ENCODE data around the gene ETS2. TPM values are rescaled to one million over a fixed set of nuclear protein-coding genes. Genes with fewer than 3 reads are reported as not detected.

ETS2 gene
- total and polyA plus RNA-seq, 9 donors: 35.8 to 152 (median 79.6) TPM

DNA sequence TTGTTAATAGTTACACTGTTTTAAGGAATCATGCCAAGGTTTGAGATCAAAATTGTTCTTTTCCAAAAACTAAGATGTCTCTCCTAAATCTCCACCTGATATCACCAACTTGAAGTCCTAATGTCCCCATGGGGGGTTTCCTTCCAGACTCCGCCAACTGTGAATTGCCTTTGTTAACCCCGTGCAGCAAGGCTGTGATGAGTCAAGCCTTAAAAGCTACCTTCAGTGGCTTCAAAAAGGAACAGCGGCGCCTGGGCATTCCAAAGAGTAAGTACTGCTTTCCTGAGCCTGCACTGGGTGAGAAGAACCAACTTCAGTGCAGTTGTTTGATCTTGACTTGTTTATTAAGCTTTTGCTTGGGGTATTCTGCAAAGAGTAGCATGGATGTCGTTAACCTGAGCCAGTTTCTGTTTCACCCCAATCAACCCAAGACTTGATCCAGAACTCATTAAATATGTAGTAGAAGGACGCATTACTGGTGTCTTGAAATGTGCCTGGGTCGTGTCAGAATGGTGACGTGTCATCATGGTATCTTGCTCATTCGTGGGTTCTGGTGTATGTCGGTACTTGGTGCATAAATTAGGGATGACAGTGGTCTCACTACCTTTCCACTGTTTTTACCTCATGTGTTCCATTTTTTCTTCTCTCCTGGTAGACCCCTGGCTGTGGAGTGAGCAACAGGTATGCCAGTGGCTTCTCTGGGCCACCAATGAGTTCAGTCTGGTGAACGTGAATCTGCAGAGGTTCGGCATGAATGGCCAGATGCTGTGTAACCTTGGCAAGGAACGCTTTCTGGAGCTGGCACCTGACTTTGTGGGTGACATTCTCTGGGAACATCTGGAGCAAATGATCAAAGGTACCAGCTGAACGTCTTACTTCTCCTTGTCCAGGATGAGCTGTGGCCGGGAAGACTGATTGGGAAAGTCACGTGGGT, 8.7 kb downstream of the ETS2 start:
- Histone ChIP-seq H3K4me3 (no peak overlapping the region), H3K27ac (no peak overlapping the region), H3K4me1 (ENCODE audit: insufficient read depth) (peaks cover 2% of the 10 kb centered on the region), H3K9me3 (no peaks in the 10 kb centered on the region), H3K27me3 (no peaks in the 10 kb centered on the region), H3K36me3 (no peaks in the 10 kb centered on the region)
- DNase-seq: no peak
- 88 to 92% (median 91%) methylated on average over 16 of the region's 16 CpGs for WGBS, 3 donors
- TF ChIP-seq EP300 (IDR thresholded peaks at IDR 0.05) (no peak), POLR2A (IDR thresholded peaks at IDR 0.05) (no peak)
- TF ChIP-seq, protein P1, sequence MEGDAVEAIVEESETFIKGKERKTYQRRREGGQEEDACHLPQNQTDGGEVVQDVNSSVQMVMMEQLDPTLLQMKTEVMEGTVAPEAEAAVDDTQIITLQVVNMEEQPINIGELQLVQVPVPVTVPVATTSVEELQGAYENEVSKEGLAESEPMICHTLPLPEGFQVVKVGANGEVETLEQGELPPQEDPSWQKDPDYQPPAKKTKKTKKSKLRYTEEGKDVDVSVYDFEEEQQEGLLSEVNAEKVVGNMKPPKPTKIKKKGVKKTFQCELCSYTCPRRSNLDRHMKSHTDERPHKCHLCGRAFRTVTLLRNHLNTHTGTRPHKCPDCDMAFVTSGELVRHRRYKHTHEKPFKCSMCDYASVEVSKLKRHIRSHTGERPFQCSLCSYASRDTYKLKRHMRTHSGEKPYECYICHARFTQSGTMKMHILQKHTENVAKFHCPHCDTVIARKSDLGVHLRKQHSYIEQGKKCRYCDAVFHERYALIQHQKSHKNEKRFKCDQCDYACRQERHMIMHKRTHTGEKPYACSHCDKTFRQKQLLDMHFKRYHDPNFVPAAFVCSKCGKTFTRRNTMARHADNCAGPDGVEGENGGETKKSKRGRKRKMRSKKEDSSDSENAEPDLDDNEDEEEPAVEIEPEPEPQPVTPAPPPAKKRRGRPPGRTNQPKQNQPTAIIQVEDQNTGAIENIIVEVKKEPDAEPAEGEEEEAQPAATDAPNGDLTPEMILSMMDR (IDR thresholded peaks at IDR 0.05): no peak
- intact Hi-C loops (cut with DNase I): no loop called here

DNA sequence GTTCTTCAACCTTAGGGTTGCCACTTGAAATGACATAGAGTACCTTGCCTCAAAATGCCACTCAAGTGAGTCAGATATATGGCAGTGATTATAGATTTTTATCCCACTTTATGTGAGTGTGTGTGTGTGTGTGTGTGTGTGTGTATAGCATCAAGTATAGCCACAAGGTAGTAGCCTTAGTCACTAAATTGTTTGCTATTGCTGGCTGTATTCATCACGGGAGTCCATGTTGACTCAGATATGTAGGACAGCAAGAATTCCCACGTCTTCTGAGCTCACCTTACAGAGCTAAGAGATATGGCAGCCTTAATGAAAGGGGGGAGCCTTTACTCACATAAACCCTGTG, 9.3 kb downstream of the ETS2 start:
- intact Hi-C loops (cut with DNase I): no loop called here
- TF ChIP-seq, protein P1 (IDR thresholded peaks at IDR 0.05): no peak
- TF ChIP-seq POLR2A (IDR thresholded peaks at IDR 0.05): no peak
- no peak for TF ChIP-seq EP300 (IDR thresholded peaks at IDR 0.05)
- no peaks in the 10 kb centered on the region for H3K27me3 ChIP-seq
- no peaks in the 10 kb centered on the region for H3K4me1 ChIP-seq (ENCODE audit: insufficient read depth)
- H3K27ac ChIP-seq: no peak overlapping the region
- H3K4me3 ChIP-seq: no peak overlapping the region
- no peaks in the 10 kb centered on the region for H3K36me3 ChIP-seq
- 88 to 93% (median 92%) methylated on average over 2 of the region's 2 CpGs for WGBS, 3 donors
- H3K9me3 ChIP-seq: no peaks in the 10 kb centered on the region
- no peak for DNase-seq

DNA sequence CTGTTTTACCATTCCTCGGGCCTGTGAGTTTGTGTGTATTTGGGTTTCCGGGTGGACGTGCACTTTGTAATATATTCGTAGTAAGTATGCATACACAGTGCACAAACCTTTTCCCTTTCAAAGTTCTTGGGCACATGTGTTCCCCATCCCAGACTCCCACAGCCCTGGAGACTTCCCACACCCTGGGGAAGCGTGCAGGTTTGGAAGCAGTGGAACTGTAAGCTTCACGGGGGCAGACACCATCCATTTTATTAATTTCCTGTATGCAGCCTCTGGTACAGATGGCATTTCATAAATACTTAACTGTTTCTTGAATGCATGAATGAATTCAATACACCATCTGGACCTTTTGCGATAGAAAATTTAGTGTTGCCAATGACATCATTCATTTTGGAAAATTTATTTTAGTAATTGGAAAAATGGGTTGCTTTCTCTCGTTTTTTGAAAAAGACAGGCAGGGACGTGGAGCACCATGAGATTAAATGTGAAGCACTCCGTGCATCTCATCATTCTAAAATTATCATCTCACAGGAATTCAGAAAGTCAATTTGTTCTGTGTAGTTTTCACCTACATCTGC, 10.8 kb downstream of the ETS2 start:
- 87 to 91% (median 88%) methylated on average over 10 of the region's 10 CpGs for WGBS, 3 donors
- H3K36me3 ChIP-seq: no peaks in the 10 kb centered on the region
- H3K9me3 ChIP-seq: no peaks in the 10 kb centered on the region
- no peak for DNase-seq
- no peak overlapping the region for H3K27ac ChIP-seq
- intact Hi-C loops (cut with DNase I): no loop called here
- no peak overlapping the region for H3K4me3 ChIP-seq
- H3K27me3 ChIP-seq: no peaks in the 10 kb centered on the region
- TF ChIP-seq, protein P1 (IDR thresholded peaks at IDR 0.05): no peak
- no peak for TF ChIP-seq EP300 (IDR thresholded peaks at IDR 0.05)
- no peak for TF ChIP-seq POLR2A (IDR thresholded peaks at IDR 0.05)
- no peaks in the 10 kb centered on the region for H3K4me1 ChIP-seq (ENCODE audit: insufficient read depth)

DNA sequence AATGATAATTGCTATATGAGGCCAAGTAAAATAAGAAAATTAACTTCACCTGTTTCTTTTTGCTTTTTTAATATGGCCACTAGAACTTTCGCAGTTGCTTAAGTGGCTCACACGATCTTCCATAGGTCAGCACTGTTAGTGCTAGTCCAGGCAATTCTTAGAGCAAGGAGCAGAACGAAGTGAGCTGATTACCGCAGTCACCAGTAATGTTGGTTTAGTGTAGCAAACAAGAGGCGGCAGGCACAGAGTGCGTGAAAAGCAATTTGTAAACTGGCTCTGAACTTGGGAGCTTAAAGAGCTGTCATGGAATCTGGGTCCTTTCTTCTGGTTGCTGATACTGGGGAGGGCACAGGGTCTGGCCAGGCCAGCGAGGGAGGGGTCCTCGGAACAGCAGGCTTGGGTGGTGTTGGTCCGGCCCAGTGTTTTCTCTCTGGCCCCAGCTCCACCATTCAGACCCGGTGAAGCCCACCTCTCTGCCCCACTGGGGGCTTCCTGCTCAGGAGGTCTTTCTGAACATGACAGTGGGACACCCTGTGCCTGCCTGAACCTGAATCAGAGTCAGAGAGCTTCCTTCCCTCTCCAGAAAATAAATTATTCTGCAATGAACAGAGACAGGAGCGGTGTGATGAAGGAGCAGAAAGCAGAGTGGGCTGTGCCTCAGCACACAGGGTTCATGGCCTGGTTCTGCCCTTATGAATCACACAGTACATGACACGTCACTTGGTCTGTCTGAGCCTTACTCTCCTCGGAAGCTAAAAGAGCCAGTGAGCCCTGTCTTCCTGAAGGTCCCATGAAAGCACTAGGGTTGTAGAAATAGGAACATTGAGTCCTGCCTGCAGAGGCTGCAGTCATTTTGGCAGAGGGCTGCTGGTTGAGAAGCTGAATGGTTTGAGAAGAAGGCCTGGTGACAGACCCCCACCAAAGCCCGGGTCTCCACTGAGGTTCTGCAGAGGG, 11.9 kb downstream of the ETS2 start:
- Histone ChIP-seq H3K27ac (no peak overlapping the region), H3K36me3 (no peaks in the 10 kb centered on the region), H3K4me3 (no peak overlapping the region), H3K4me1 (ENCODE audit: insufficient read depth) (no peaks in the 10 kb centered on the region), H3K9me3 (no peaks in the 10 kb centered on the region), H3K27me3 (no peaks in the 10 kb centered on the region)
- TF ChIP-seq EP300 (IDR thresholded peaks at IDR 0.05): no peak
- no peak for TF ChIP-seq POLR2A (IDR thresholded peaks at IDR 0.05)
- TF ChIP-seq, protein P1 (IDR thresholded peaks at IDR 0.05): no peak
- intact Hi-C loops (cut with DNase I): no loop called here
- 87 to 89% (median 88%) methylated on average over 14 of the region's 14 CpGs for WGBS, 3 donors
- DNase-seq: no peak

All from ovary (tissue), 9 donors.